ENCODE measurements around the gene GRM7.

GRM7 gene

GRCh38 chr3:6861625-6862000 lies 698 bp downstream of the GRM7 start:
- Histone ChIP-seq H3K79me2 (ENCODE audit: low read length) (no peaks in the 10 kb centered on the region), H3K9me3 (ENCODE audit: insufficient read depth, low read length) (no peaks in the 10 kb centered on the region), H2AFZ (ENCODE audit: low read depth, low read length) (no peak overlapping the region), H3K27me3 (ENCODE audit: low read depth, low read length) (no peaks in the 10 kb centered on the region), H3K4me2 (ENCODE audit: low read length) (no peak overlapping the region), H3K27ac (ENCODE audit: low read length) (no peak overlapping the region), H3K4me3 (ENCODE audit: low read length) (no peak overlapping the region), H4K20me1 (ENCODE audit: insufficient read depth, low read length) (no peaks in the 10 kb centered on the region), H3K9ac (ENCODE audit: low read length) (no peak overlapping the region), H3K36me3 (replicated peaks; ENCODE audit: low read depth, low read length) (no peaks in the 10 kb centered on the region), H3K4me1 (ENCODE audit: low read length) (no peaks in the 10 kb centered on the region)
- no peak for TF ChIP-seq CTCF (IDR thresholded peaks at IDR 0.05; ENCODE audit: low read depth, low read length)

DNA sequence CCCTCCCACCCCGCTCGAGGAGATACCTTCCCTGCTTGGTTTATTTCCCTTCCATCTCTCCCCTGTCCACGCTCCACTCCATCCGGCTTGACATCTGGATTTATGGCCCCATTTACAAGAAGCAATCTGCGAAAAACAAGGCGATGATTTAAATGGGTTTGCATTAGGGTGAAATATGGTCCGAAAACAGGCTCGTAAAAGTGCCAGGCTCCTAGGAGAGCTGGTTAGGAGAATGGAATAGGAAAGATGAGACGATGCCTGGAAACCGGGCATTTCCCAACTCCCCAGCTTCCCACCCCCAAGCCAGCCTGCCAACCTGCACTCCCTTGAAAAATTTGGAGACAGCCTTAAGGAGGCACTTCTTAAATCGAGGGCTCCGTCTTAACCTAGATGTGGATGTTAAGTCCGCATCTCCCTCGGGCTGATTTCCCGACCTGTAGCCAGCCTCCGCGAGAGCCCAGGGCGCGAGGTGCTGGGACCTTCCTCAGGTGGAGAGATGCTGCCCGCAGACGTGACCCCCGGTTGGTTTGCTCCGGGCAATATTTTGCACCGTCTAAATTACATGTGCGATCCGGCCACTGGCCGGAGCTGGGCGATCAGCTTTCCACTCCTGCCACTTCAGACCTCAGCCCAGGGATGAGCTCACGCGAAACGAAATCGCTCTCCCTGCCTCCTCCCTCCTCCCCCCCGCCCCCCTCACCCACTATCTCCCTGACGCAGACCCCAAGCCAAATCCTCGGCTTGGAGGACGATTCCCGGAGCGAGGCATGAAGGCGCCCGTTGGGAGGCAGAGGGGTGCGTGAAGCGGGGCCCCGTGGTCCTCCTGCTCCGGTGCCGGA lies 1.3 kb downstream of the GRM7 start:
- Histone ChIP-seq H3K36me3 (replicated peaks; ENCODE audit: low read depth, low read length) (no peaks in the 10 kb centered on the region), H3K9ac (ENCODE audit: low read length) (no peak overlapping the region), H2AFZ (ENCODE audit: low read depth, low read length) (no peak overlapping the region), H3K4me2 (ENCODE audit: low read length) (no peak overlapping the region), H3K79me2 (ENCODE audit: low read length) (no peaks in the 10 kb centered on the region), H3K27me3 (ENCODE audit: low read depth, low read length) (no peaks in the 10 kb centered on the region), H3K9me3 (ENCODE audit: insufficient read depth, low read length) (no peaks in the 10 kb centered on the region), H3K4me1 (ENCODE audit: low read length) (no peaks in the 10 kb centered on the region), H3K27ac (ENCODE audit: low read length) (no peak overlapping the region), H4K20me1 (ENCODE audit: insufficient read depth, low read length) (no peaks in the 10 kb centered on the region), H3K4me3 (ENCODE audit: low read length) (no peak overlapping the region)
- TF ChIP-seq EZH2phosphoT487 (IDR thresholded peaks at IDR 0.05; ENCODE audit: low read depth) = no peak
- no peak for TF ChIP-seq CTCF (IDR thresholded peaks at IDR 0.05; ENCODE audit: low read depth, low read length)

- no peaks in the 10 kb centered on the region for H4K20me1 ChIP-seq (ENCODE audit: insufficient read depth, low read length)
- no peaks in the 10 kb centered on the region for H3K9me3 ChIP-seq (ENCODE audit: insufficient read depth, low read length)
- H3K9ac ChIP-seq (ENCODE audit: low read length) = no peak overlapping the region
- H3K36me3 ChIP-seq (replicated peaks; ENCODE audit: low read depth, low read length) = no peaks in the 10 kb centered on the region
- no peak overlapping the region for H3K4me3 ChIP-seq (ENCODE audit: low read length)
- H3K27me3 ChIP-seq (ENCODE audit: low read depth, low read length) = no peaks in the 10 kb centered on the region
- H2AFZ ChIP-seq (ENCODE audit: low read depth, low read length) = no peak overlapping the region
- no peak overlapping the region for H3K27ac ChIP-seq (ENCODE audit: low read length)
- H3K4me2 ChIP-seq (ENCODE audit: low read length) = no peak overlapping the region
- H3K4me1 ChIP-seq (ENCODE audit: low read length) = no peaks in the 10 kb centered on the region
- H3K79me2 ChIP-seq (ENCODE audit: low read length) = no peaks in the 10 kb centered on the region
- TF ChIP-seq CTCF (IDR thresholded peaks at IDR 0.05; ENCODE audit: low read depth, low read length) (no peak), EZH2phosphoT487 (IDR thresholded peaks at IDR 0.05; ENCODE audit: low read depth) (no peak)
Observed at GRCh38 chr3:6862880-6863195, 1.9 kb downstream of the GRM7 start.

GRCh38 chr3:6867269-6867668 lies 6.4 kb downstream of the GRM7 start:
- H3K9me3 ChIP-seq (ENCODE audit: insufficient read depth, low read length) = no peaks in the 10 kb centered on the region
- no peak overlapping the region for H3K9ac ChIP-seq (ENCODE audit: low read length)
- no peaks in the 10 kb centered on the region for H3K4me1 ChIP-seq (ENCODE audit: low read length)
- no peak for TF ChIP-seq CTCF (IDR thresholded peaks at IDR 0.05; ENCODE audit: low read depth, low read length)
- no peak for TF ChIP-seq EZH2phosphoT487 (IDR thresholded peaks at IDR 0.05; ENCODE audit: low read depth)
- H3K27me3 ChIP-seq (ENCODE audit: low read depth, low read length) = no peaks in the 10 kb centered on the region
- no peaks in the 10 kb centered on the region for H4K20me1 ChIP-seq (ENCODE audit: insufficient read depth, low read length)
- H3K36me3 ChIP-seq (replicated peaks; ENCODE audit: low read depth, low read length) = no peaks in the 10 kb centered on the region
- no peak overlapping the region; the same call in 1 of the 2 replicates for H2AFZ ChIP-seq (ENCODE audit: low read depth, low read length)
- no peaks in the 10 kb centered on the region for H3K79me2 ChIP-seq (ENCODE audit: low read length)
- no peak overlapping the region for H3K27ac ChIP-seq (ENCODE audit: low read length)
- H3K4me3 ChIP-seq (ENCODE audit: low read length) = no peak overlapping the region
- H3K4me2 ChIP-seq (ENCODE audit: low read length) = no peak overlapping the region
